Stimulated activated CD4-positive, alpha-beta T cell treated with anti-CD3 and anti-CD28 coated beads, Interleukin-2, amount 100 ng/mL, for 24 hours (primary cell): ENCODE data around the gene UAP1.
"Not testable (repeated sequence)": the region's sequence is repeated elsewhere in the genome, so short reads cannot be mapped to it uniquely, and the experiment has no call there.

Experiments used
- DNase-seq, 2 donors: peaks; one replicate each; pipeline ENCODE4 v3.0.0-alpha.2; 2020

UAP1 gene

GRCh38 chr1:162566870-162567269 lies 5.3 kb downstream of the UAP1 start:
- DNase-seq = no peak

GRCh38 chr1:162568802-162569201 lies 7.3 kb downstream of the UAP1 start:
- DNase-seq = no peak

DNA sequence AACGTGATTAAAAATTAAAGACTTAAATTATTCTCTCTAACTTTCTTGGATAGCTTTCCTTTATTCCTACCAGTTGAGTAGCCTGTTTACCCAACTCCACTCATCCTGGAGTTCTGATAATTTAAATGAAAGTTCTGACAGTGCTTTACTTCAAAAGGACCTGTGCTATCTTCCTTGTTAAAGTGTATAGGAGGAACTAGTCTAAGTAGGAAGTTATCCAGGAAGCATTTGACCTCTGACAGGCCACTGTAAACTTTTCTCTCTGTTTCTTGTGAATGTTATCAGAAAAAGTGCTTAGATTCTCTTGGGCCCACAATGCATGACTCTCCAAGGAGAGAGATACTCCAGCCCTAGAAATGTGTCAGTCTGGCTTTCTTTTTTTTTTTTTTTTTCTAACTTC lies 9.2 kb downstream of the UAP1 start:
- DNase-seq = no peak

- DNase-seq = not testable (repeated sequence)
These were observed 9.6 kb downstream of the UAP1 start for GRCh38 chr1:162571121-162571520.

GRCh38 chr1:162571696-162572095 lies 10.2 kb downstream of the UAP1 start:
- no peak for DNase-seq

GRCh38 chr1:162573136-162573535 lies 11.6 kb downstream of the UAP1 start:
- DNase-seq = no peak

- DNase-seq = no peak
These were observed 16.7 kb downstream of the UAP1 start for GRCh38 chr1:162578071-162578700.

- no peak for DNase-seq
These were observed 17.4 kb downstream of the UAP1 start for GRCh38 chr1:162578936-162579335.

- no peak for DNase-seq
These were observed 18.8 kb downstream of the UAP1 start for GRCh38 chr1:162580308-162580707.

GRCh38 chr1:162582901-162583300 lies 21.4 kb downstream of the UAP1 start:
- not testable (repeated sequence) for DNase-seq

- not testable (repeated sequence) for DNase-seq
These were observed 23.6 kb downstream of the UAP1 start for GRCh38 chr1:162585101-162585500.

DNA sequence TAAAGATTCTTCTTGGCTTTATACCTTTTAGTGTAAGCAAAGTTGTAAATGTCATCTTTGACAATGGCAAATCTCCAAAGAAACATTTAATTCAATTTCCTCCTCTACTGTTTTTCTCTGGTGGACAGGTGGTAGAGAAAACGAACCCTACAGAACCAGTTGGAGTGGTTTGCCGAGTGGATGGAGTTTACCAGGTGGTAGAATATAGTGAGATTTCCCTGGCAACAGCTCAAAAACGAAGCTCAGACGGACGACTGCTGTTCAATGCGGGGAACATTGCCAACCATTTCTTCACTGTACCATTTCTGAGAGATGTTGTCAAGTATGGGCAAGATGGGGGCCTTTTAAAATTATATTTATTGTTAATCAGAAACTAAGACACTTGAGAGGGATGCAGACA lies 25.8 kb downstream of the UAP1 start:
- DNase-seq = no peak

GRCh38 chr1:162587761-162588260 lies 26.3 kb downstream of the UAP1 start:
- no peak for DNase-seq

- no peak for DNase-seq
These were observed 28.6 kb downstream of the UAP1 start for GRCh38 chr1:162590101-162590500.

- no peak for DNase-seq
These were observed 29.2 kb downstream of the UAP1 start for GRCh38 chr1:162590686-162591085.

DNA sequence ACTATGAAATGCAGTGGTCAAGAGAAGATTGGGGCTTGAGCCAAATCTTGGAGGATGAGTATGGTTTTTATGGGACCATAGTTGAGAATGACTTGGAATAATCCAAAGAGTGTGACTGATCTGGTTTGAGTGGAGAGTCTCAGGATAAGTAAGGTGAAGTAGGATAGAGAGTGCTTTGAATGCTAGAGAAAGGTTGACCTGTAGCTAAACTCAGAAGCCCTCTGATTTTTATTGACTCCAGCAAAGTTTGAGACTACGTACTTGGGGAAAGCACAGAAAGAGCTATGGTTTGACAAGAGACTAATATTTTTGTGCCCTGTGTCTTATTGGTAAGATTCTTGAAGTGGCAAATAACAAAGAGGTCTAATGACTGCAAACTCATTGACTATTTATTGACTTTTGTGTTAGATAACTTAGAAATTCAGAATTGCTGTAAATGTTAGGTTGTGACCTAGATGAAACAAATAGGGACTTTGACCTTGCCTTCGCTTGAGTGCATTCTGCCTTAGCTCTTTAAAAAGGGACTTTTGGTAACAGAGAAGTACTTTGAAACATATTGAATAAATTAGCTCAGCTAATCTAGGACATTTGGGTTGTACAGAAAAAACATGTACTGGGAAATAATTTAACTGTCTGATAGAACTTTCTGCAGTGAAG lies 35.1 kb downstream of the UAP1 start:
- DNase-seq = no peak

DNA sequence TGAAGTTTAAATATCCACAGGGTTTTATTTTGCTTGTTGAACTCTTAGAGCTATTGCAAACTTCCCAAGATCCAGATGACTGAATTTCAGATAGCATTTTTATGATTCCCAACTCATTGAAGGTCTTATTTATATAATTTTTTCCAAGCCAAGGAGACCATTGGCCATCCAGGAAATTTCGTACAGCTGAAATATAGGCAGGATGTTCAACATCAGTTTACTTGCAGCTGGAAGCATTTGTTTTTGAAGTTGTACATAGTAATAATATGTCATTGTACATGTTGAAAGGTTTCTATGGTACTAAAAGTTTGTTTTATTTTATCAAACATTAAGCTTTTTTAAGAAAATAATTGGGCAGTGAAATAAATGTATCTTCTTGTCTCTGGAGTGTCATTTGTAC lies 37.9 kb downstream of the UAP1 start:
- DNase-seq = no peak

DNA sequence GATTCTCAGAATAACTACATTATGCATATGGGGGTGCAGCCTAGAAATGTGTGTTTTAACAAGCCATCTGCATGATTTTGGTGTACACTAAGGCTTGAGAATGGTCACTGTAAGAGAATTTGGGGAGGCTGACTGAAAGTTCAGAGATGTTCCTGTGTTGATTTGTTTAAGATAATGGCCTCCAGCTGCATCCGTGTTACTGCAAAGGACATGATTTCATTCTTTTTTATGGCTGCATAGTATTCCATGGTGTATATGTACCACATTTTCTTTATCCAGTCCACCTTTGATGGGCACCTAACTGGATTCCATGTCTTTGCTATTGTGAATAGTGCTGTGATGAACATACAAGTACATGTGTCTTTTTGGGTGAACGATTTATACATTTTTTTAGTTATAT lies 41.6 kb downstream of the UAP1 start:
- DNase-seq = not testable (repeated sequence)

- no peak for DNase-seq
These were observed 43.9 kb downstream of the UAP1 start for GRCh38 chr1:162605225-162605927.

- no peak for DNase-seq
These were observed 47.8 kb downstream of the UAP1 start for GRCh38 chr1:162609306-162609705.

DNA sequence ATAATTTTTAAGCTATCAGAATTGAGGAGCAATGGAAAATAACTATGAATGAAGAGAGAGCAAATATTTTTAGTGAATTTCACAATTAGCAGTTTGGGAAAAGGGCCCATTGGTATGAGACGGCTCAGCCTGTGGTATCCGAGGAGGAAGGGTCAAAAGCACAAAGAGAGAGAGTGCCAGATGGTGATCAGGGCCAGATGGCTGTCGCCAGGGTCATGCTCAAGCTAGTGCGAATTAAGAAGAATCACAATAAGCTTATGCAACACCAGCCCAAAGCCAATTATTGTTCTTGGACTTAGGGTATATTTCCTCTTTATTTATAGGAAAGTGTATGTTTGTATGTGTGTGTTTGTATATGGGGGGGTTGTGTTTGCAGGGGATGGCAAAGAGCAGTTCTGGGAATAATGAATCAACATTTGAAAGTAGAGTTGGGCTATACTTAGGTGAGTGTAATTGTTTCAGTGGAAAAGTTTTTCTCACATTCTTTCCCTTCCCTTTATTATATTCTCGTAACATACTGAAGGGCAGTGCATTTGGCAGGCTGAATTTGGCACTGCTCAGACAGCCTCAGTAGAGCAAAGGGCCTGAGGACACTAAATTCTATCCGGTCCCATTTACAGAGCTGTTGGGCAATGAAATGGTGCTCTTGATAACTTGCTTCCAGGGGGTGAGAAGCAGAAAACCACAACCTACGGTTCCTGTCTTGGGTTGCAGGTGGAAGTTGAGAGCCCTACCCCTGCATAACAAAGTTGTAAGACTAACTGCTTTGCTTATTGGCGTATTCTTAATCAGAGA lies 51.3 kb downstream of the UAP1 start:
- no peak for DNase-seq

GRCh38 chr1:162616848-162617247 lies 55.3 kb downstream of the UAP1 start:
- DNase-seq = no peak

- no peak for DNase-seq
These were observed 56.0 kb downstream of the UAP1 start for GRCh38 chr1:162617513-162617912.
